Spleen (tissue), 11 donors: Measurements from ENCODE around the gene SNAPC2. TPM values are rescaled to one million over a fixed set of nuclear protein-coding genes. Genes with fewer than 3 reads are reported as not detected.
"Not testable (repeated sequence)": the region's sequence is repeated elsewhere in the genome, so short reads cannot be mapped to it uniquely, and the experiment has no call there.

Experiments used
- DNase-seq: peaks from one replicate; pipeline ENCODE4 v3.0.0-alpha.2; 2020
- H3K27ac ChIP-seq, 8 donors: fragments of 200-600 bp; sonication (generic) in 7 of 8; 1 replicate in 4 of 8; 2 replicates in 4 of 8; pipeline versions ENCODE4 v1.5.0 to v1.8.0; 2016 to 2021; ENCODE audit warnings: inconsistent platforms in 4 of 8, mild to moderate bottlenecking in 4 of 8, moderate library complexity in 1 of 8
- H3K27me3 ChIP-seq, 7 donors: fragments of 200-600 bp; sonication (generic) in 6 of 7; replicated peaks in 1 of 7; 1 replicate in 4 of 7; 2 replicates in 3 of 7; pipeline versions ENCODE4 v1.5.0 to v1.8.0; 2016 to 2021; ENCODE audit warnings: inconsistent platforms in 3 of 7, mild to moderate bottlenecking in 1 of 7
- H3K36me3 ChIP-seq, 6 donors: fragments of 200-600 bp; sonication (generic) in 5 of 6; 1 replicate in 4 of 6; 2 replicates in 2 of 6; pipeline versions ENCODE4 v1.5.0 to v1.8.0; 2016 to 2021; ENCODE audit warnings: inconsistent platforms in 2 of 6
- H3K4me1 ChIP-seq, 6 donors: fragments of 200-600 bp; sonication (generic) in 5 of 6; 1 replicate in 3 of 6; 2 replicates in 3 of 6; pipeline versions ENCODE4 v1.5.0 to v1.8.0; 2016 to 2021; ENCODE audit warnings: inconsistent platforms in 3 of 6
- H3K4me3 ChIP-seq, 8 donors: fragments of 200-600 bp; sonication (generic) in 7 of 8; 1 replicate in 4 of 8; 2 replicates in 4 of 8; pipeline versions ENCODE4 v1.5.0 to v1.8.0; 2016 to 2021; ENCODE audit warnings: inconsistent platforms in 4 of 8, mild to moderate bottlenecking in 4 of 8, moderate library complexity in 2 of 8
- H3K9me3 ChIP-seq, 8 donors: fragments of 200-600 bp; sonication (generic) in 7 of 8; 1 replicate in 4 of 8; 2 replicates in 4 of 8; pipeline versions ENCODE4 v1.5.0 to v1.8.0; 2016 to 2021; ENCODE audit warnings: inconsistent platforms in 4 of 8
- POLR2A ChIP-seq, 3 donors: fragments of 450-650 bp; IDR thresholded peaks; one replicate each; pipeline ENCODE4 v1.5.1; 2017; ENCODE audit warnings: antibody characterized with exemption in 3 of 3, mild to moderate bottlenecking in 1 of 3
- POLR2AphosphoS5 ChIP-seq, 3 donors: sonication (generic); formaldehyde crosslinking; IDR thresholded peaks; one replicate each; pipeline ENCODE4 v1.5.1; 2017; ENCODE audit warnings: antibody characterized with exemption in 3 of 3
- WGBS, 5 donors: extraction: QIAGEN DNeasy Blood & Tissue Kit in 3 of 5; methylation state at CpG; one replicate each; pipeline versions ENCODE4 v1.1.5 to v1.1.7; 2013 to 2018; 5-methylcytosine and 5-hydroxymethylcytosine counted together
- intact Hi-C: fragments of 100-400 bp; cut with DNase I; formaldehyde crosslinking; loops from one replicate; pipeline ENCODE4 v1.15.0; 2023; ENCODE audit warnings: low total_unique reads
- polyA plus RNA-seq, 3 donors: library from polyadenylated mRNA; stranded (reverse); fragments of 200-250 nt; gene quantifications; one replicate each; pipeline ENCODE4 v1.2.1, GENCODE V29; 2013
- total RNA-seq, 7 donors: library from RNA; depleted of rRNA in 3 of 7; stranded (reverse); fragments of >200 nt in 3 of 7; fragmentation: NEBNext Ultra II Directional in 4 of 7; extraction: Animal tissue kit (Norgen Biotek cat#: 25700) in 4 of 7; gene quantifications; one replicate each; pipeline versions ENCODE4 v1.1.0 to v1.2.1, GENCODE V29; 2016 to 2021
- TF ChIP-seq, protein P1 (sequence below), 11 experiments: fragments of 200-600 bp in 7 of 11; fragments of 450-650 bp in 4 of 11; sonication (generic) in 4 of 11; IDR thresholded peaks in 8 of 11; conservative IDR thresholded peaks in 3 of 11; 1 replicate in 7 of 11; 2 replicates in 4 of 11; pipeline versions ENCODE4 v1.4.0 to v1.8.0; 2016 to 2021; ENCODE audit warnings: antibody characterized with exemption in 11 of 11, inconsistent platforms in 4 of 11, mild to moderate bottlenecking in 1 of 11
- donor health status: healthy with polysubstance abuse.
- donor health status: DM: no; HTN: no; CAD: no; lungs with moderate emphysema.
- donor health status: DM: no; HTN: no; CAD: no.
- donor health status: Bipolar disorder and iron deficiency.
- donor health status: healthy.
- donor health status: DM: no; HTN: no; CAD: no.
- donor health status: DM: yes; HTN: yes; CAD: no.

The SNAPC2 gene
- total and polyA plus RNA-seq, 10 donors, result 13.1 to 23.9 (median 18.5) TPM

DNA sequence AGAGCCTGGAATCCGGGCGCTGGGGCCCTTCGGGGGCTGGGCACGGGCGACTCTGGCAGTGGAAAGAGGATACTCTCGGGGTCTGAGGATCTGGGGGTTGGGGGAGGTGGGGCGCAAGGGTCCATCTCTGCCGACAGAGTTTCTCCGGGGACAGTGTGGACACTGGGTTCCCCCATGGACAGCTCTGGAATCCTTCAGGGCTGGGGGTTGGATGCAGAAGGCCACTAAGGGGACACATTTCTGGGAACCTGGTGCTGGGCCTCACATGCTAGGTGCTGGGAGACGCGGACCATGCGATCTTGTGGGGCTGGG is 3.2 kb upstream of the SNAPC2 start:
- Histone ChIP-seq H3K27ac (peak overlapping the region in 2 of 8 donors; percentile 4 to 55), H3K9me3 (no peaks in the 10 kb centered on the region), H3K27me3 (peaks cover 0 to 61% (median 52%) of the 10 kb centered on the region in 7 donors), H3K36me3 (peaks cover 0 to 25% (median 12%) of the 10 kb centered on the region in 6 donors), H3K4me1 (peaks cover 33 to 67% (median 57%) of the 10 kb centered on the region in 6 donors), H3K4me3 (peak overlapping the region in 6 of 8 donors; percentile 25 to 70 (median 41))
- no peak for DNase-seq
- intact Hi-C loops, result no loop called here
- TF ChIP-seq POLR2A (IDR thresholded peaks at IDR 0.05), result no peak
- TF ChIP-seq POLR2AphosphoS5 (IDR thresholded peaks at IDR 0.05), result no peak
- TF ChIP-seq, protein P1, sequence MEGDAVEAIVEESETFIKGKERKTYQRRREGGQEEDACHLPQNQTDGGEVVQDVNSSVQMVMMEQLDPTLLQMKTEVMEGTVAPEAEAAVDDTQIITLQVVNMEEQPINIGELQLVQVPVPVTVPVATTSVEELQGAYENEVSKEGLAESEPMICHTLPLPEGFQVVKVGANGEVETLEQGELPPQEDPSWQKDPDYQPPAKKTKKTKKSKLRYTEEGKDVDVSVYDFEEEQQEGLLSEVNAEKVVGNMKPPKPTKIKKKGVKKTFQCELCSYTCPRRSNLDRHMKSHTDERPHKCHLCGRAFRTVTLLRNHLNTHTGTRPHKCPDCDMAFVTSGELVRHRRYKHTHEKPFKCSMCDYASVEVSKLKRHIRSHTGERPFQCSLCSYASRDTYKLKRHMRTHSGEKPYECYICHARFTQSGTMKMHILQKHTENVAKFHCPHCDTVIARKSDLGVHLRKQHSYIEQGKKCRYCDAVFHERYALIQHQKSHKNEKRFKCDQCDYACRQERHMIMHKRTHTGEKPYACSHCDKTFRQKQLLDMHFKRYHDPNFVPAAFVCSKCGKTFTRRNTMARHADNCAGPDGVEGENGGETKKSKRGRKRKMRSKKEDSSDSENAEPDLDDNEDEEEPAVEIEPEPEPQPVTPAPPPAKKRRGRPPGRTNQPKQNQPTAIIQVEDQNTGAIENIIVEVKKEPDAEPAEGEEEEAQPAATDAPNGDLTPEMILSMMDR (IDR thresholded peaks at IDR 0.05 in 8 of 11, conservative IDR thresholded peaks at IDR 0.05 in 3 of 11), result no peak
- WGBS, 5 donors, result 6 to 9% (median 8%) methylated on average over 9 to 12 of the region's 12 CpGs

DNA sequence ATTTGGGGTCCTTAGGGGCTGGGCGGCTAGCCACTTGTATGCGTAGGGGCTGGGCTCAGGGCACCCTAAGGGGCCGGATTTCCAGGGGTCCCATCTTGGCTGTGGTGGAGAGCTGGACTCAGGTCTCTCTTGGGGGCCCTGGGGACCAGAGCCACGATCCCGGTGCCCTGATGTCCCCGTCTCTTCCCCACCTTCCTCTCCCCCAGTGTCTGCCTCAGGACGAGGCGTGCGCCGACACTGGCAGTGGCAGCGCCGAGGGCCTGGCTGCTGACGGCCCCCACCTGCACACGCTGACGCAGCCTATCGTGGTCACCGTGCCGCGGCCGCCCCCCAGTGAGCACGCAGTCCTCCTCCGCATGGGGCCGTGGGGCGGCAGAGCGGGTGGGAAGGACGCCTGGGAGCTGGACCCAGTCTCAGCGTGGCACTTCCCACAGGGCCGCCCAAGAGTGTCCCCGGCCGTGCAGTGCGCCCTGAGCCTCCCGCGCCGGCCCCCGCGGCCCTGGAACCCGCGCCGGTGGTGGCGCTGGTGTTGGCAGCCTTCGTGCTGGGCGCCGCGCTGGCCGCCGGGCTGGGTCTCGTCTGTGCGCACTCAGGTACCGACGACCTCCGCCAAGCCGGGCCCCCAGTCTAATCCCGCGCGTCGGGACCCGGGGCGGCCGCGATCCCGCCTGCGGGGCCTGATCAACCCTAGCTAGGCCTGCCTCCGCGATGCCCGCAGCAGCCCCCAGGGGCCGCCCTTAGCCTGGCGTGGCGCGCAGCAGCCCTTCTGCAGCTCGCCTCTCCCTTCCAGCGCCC is 2.7 kb upstream of the SNAPC2 start:
- no peak for TF ChIP-seq POLR2A (IDR thresholded peaks at IDR 0.05)
- peak in 1 of 3 donors; percentile 68 for TF ChIP-seq POLR2AphosphoS5 (IDR thresholded peaks at IDR 0.05)
- TF ChIP-seq, protein P1 (IDR thresholded peaks at IDR 0.05 in 8 of 11, conservative IDR thresholded peaks at IDR 0.05 in 3 of 11), result peak; percentile 19 to 78 (median 68)
- intact Hi-C loops, result no loop called here
- peaks cover 0 to 61% (median 52%) of the 10 kb centered on the region in 7 donors for H3K27me3 ChIP-seq
- peak overlapping the region in 2 of 8 donors; percentile 18 to 55 for H3K27ac ChIP-seq
- H3K4me3 ChIP-seq, result peak overlapping the region in 7 of 8 donors; percentile 25 to 70 (median 41)
- H3K36me3 ChIP-seq, result peaks cover 2 to 25% (median 11%) of the 10 kb centered on the region in 6 donors
- peak; percentile 90 for DNase-seq
- H3K4me1 ChIP-seq, result peaks cover 36 to 69% (median 59%) of the 10 kb centered on the region in 6 donors
- no peaks in the 10 kb centered on the region for H3K9me3 ChIP-seq
- 1 to 2% (median 1%) methylated on average over 26 to 71 of the region's 71 CpGs for WGBS, 5 donors

DNA sequence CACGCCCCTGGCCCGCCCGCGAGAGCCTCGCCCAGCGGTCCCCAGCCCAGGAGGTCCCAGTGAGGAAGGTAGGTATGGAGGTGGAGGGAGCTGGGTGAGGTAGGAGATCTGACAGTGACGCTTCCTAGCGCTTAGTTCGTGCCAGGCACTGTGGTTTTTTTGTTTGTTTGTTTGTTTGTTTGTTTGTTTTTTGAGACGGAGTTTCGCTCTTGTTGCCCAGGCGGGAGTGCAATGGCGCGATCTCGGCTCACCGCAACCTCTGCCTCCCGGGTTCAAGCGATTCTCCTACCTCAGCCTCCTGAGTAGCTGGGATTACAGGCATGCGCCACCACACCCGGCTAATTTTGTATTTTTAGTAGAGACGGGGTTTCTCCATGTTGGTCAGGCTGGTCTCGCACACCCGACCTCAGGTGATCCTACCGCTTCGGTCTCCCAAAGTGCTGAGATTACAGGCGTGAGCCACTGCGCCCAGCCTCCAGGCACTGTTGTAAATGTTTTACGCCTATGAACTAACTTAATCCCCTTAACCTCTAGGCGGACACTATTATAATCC is 2.0 kb upstream of the SNAPC2 start:
- peaks cover 0 to 61% (median 52%) of the 10 kb centered on the region in 7 donors for H3K27me3 ChIP-seq
- 20 to 29% (median 22%) methylated on average over 28 to 29 of the region's 29 CpGs for WGBS, 5 donors
- peak overlapping the region in 1 of 8 donors; percentile 18 for H3K27ac ChIP-seq
- H3K4me3 ChIP-seq, result peak overlapping the region in 7 of 8 donors; percentile 25 to 70 (median 41)
- TF ChIP-seq, protein P1 (IDR thresholded peaks at IDR 0.05 in 8 of 11, conservative IDR thresholded peaks at IDR 0.05 in 3 of 11), result peak in 2 of 11 experiments; percentile 7 to 9
- H3K9me3 ChIP-seq, DNase-seq, intact Hi-C loops: not testable (repeated sequence)
- H3K4me1 ChIP-seq, result peaks cover 36 to 76% (median 63%) of the 10 kb centered on the region in 6 donors
- H3K36me3 ChIP-seq, result peaks cover 3 to 25% (median 12%) of the 10 kb centered on the region in 6 donors
